ENCODE results near the gene SEPTIN8.

GRCh38 chr5:132812123-132812765, 35.2 kb upstream of the SEPTIN8 start:
- TF ChIP-seq CTCF (IDR thresholded peaks at IDR 0.05) (no peak), POLR2A (IDR thresholded peaks at IDR 0.05) (no peak)
